Left kidney (tissue), 2 donors: ENCODE results near the gene IRF1. TPM values are rescaled to one million over a fixed set of nuclear protein-coding genes. Genes with fewer than 3 reads are reported as not detected.

Experiments
- DNase-seq: peaks from one replicate; pipeline ENCODE4 v3.0.0-alpha.2; 2013
- polyA plus RNA-seq: library from polyadenylated mRNA; unstranded; fragments of 120-200 nt; gene quantifications from one replicate; pipeline ENCODE4 v1.2.1, GENCODE V29; 2013; ENCODE audit not compliant: insufficient read length

The IRF1 gene
- polyA plus RNA-seq, 1 donor: 16.2 TPM

GRCh38 chr5:132501629-132501956, 11.0 kb upstream of the IRF1 start:
- no peak for DNase-seq

GRCh38 chr5:132500931-132501628, 10.5 kb upstream of the IRF1 start:
- DNase-seq: peak; percentile 61

- DNase-seq: no peak
Measured at GRCh38 chr5:132500244-132500930, 9.8 kb upstream of the IRF1 start.

- no peak for DNase-seq
Measured at GRCh38 chr5:132499440-132500243, 9.1 kb upstream of the IRF1 start.

- DNase-seq: no peak
Measured at GRCh38 chr5:132498686-132499271, 8.2 kb upstream of the IRF1 start.

- DNase-seq: no peak
Measured at GRCh38 chr5:132498152-132498551, 7.6 kb upstream of the IRF1 start.

GRCh38 chr5:132497488-132497997, 7.0 kb upstream of the IRF1 start:
- peak; percentile 30 for DNase-seq

GRCh38 chr5:132496631-132497487, 6.3 kb upstream of the IRF1 start:
- peak; percentile 70 for DNase-seq

- DNase-seq: peak; percentile 66
Measured at GRCh38 chr5:132496191-132496630, 5.6 kb upstream of the IRF1 start.

- peak; percentile 77 for DNase-seq
Measured at GRCh38 chr5:132495667-132496190, 5.2 kb upstream of the IRF1 start.

GRCh38 chr5:132493821-132494220, 3.2 kb upstream of the IRF1 start:
- DNase-seq: no peak

GRCh38 chr5:132493241-132493640, 2.7 kb upstream of the IRF1 start:
- no peak for DNase-seq

GRCh38 chr5:132492386-132493125, 2.0 kb upstream of the IRF1 start:
- DNase-seq: no peak

- DNase-seq: no peak
Measured at GRCh38 chr5:132491368-132492364, 1.1 kb upstream of the IRF1 start.

GRCh38 chr5:132489871-132490483, 596 bp downstream of the IRF1 start:
- DNase-seq: no peak

GRCh38 chr5:132489051-132489770, 1.4 kb downstream of the IRF1 start:
- no peak for DNase-seq

GRCh38 chr5:132488590-132488989, 2.0 kb downstream of the IRF1 start:
- DNase-seq: no peak
